NCI-H1105 (cell line): Measurements from ENCODE around the gene ENTHD1.
A peak's percentile ranks its signal among the peaks of the same experiment; 100 is the strongest.
"Not testable (repeated sequence)": the region's sequence is repeated elsewhere in the genome, so short reads cannot be mapped to it uniquely, and the experiment has no call there.

ENCODE experiments used
- DNase-seq: peaks from one replicate; lab custom pipeline; 2025; lab: John Stamatoyannopoulos, UW

Gene ENTHD1

DNA sequence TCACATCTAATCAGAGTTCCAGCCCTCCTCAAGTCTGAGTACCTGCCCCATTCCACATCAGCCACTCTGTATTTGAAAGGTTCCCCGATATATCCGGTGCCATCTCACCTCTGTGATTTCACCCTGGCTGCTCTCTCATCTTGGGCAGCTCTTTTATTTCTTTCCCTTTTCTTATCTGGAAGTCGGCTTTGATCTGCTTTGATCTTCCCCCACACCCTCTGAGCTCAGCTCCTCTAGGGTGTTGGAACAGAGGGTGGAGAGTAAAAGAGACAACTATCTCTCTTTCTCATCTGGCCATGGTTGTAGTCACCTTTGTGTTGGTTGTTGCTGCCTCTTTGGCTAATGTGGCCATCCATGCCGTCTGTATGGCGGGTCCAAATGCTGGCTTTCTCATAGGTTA is 108.3 kb downstream of the ENTHD1 start:
- DNase-seq = no peak

DNA sequence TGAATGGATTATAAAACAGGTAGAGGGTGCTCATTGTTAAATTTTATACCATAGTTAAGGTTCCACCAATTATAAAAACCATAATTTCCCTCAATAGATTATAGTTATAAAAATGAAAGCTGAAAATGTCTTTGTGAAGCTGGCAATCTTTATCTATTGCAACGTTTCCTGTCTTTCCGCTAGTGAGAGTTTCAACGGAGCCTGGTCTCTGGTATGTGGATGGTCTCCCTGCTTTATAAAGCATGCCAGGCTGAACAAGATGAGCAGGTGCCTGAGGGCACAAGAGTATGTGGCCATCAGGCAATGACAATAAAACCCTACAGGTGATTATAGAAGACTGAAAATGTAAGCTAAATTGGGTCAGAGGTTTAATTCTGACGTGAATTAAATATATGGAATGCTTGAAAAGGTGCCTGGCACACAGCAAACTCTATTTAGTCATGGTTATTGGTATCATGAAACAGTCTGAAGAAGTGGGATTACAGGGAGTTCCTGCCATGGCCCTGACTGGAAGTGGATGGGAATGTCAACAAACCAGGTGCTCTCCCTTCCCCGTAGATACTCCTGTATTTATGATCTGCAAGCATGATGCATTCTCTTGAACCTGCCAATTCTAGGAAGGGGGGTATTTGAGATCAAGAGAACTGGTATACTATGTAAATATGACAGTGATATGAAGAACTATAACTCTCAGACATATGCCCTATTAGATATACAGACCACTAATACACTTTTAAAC is 115.7 kb downstream of the ENTHD1 start:
- DNase-seq = peak; percentile 4

DNA sequence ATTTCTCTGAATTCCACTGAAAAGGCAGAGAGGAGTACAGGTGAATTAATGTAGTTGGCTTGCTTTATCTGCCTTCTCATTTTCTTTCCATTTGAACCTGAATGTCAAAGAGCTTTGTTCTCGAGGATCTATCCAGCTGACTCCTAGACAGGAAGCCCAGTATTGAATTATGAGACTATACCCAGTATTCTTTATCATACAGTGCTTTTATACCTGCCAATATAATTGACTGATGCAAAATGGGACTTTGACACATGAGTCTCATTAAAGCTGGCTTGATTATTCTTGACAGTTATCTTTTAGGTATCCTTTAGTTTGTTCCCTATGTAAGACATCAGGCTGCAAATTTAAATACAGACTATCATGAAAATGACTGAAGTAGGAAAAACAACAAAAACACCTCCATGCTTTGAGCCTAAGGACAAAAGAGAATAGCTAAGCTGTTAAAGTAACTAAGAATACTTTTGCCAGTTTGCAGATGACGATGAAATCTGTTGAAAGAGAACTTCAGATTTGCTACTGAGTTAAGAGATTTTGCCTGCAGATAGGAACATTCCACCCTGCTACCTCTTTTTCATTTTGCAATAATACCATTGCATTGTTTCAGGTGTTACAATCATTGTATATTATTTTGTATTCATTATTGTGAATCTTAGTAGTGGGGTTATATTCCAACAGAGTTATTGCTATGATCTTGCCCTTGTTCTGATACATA is 117.1 kb downstream of the ENTHD1 start:
- no peak for DNase-seq

DNA sequence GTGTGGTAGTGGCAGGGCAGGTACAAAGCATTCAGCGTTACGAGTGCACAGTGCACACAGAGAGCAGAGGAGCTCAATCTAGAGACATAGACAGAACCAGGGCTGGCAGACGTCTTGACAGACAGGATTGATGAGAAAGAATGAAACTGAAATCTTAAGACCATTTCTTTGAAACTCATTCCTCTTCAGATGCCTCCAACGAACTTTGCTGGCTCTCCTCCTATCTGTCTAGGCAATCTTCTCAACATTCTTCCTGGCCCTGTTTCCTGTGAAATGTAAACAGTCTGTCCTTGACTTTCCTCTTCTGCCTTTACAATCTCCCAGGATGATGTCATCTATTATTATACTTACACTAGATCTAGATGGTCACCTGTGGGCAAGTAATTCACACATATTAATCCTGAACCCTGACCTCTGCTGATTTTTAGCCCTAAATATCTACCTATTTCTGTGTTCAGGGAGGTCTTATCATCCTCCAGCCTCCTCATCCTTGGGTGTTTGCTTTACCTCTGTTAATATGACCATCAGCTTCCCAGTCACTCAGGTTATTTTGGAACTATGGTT is 119.5 kb downstream of the ENTHD1 start:
- no peak for DNase-seq

DNA sequence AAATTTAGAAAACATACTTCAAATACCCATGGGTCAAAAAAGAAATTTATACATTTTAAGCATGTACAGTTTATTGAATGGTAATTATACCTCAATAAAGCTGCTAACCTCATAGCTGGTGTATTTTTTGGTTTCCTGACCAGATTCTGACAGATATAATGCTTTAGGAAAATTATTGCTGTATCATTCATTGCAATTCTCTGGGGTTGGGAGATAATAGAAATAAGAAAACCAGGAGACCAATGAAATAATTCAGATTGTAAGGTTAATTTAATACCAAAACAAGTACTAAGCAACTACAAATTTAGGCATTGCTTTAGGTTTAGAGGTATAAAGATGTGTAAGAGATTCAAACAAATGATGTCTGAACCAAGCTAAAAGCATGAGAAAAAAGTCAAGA is 120.1 kb downstream of the ENTHD1 start:
- no peak for DNase-seq

DNA sequence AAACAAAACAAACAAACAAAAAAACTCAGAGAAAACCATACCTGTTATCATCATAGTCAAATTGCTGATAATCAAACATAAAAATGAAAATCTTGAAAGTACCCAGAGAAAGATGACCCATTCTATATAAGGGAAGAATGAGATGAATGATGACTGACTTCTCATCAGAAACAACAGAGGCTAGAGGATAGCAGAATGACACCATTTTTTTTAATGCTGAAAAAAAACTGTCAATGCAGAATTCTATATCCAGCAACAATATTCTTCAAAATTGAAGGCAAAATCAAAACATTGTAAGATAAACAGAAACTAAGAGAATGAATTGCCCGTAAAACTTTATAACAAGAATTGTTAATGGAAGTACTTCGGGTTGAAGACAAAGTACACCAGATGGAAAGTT is 122.1 kb downstream of the ENTHD1 start:
- no peak for DNase-seq

DNA sequence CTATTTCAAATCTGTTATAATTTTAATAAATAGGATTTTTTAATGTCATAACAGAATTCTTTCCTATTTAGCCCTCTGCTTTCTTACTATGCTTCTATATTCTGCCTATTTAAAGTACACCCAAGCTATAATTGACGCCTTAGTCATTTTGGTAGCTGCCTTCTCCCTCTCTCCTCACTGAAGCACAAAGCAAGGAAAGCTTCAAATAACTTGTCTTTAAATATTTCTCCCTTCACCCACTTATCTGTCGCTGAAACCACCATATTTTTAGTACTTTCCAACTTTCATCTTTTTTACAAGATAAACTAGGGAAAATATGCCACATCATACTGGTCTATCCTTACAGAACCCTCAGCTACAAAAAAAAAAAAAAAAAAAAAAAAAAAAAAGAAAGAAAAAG is 127.9 kb downstream of the ENTHD1 start:
- DNase-seq = no peak

DNA sequence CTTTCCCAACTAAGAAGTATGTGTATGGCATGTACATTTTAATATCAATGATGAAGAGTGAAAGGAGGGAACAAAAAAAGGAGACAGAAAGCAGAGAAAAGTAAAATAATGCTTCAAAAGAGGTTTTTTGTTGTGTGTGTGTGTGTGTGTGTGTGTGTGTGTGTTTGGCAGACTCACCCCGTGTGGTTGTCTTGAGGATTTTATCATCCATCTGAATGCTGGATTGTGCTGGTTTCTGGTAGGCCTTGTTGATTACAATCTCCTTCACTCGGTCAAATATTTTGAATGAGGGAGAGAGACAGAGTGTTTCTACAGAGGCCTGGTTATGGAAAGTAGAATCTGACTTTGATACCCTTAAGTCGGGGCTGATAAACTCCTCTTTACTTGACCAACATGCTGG is 128.5 kb downstream of the ENTHD1 start:
- DNase-seq = no peak

DNA sequence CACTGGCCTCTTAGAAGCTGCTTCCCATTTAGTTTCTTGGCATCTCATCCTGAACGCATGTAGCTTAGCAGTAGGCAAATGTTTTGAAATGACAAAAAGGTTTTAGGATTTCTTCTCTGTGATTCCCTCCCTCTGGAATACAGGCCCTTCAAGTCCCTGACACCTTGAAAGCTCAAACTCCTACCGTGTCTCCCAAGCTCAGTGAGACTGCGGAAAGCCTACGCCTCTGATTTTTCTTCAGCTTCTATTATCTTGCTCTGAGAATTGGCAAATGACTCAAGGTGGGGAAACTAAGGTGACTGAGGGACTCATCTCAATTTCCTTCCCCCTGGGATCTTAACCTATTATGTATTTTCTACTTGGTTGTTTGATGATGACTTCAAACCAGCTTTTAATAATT is 130.3 kb downstream of the ENTHD1 start:
- no peak for DNase-seq

DNA sequence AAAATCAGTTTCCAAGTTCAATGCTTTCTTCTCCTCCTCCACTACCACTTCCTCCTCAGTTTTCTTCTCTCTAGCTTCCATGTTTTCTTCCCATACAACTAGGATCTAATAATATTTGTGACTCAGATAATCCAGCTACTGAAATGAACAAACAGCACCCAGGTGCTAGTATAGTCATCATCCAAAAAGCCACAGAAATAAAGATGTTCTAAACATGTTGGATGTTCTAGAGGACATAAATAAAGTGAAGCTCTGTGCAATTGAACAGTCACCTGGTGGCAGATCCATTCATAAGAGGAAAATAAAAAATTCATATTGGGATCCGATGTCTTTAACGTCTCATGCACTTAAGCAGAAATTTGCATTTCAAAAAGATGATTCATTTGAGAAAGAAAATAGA is 142.8 kb downstream of the ENTHD1 start:
- DNase-seq = no peak

DNA sequence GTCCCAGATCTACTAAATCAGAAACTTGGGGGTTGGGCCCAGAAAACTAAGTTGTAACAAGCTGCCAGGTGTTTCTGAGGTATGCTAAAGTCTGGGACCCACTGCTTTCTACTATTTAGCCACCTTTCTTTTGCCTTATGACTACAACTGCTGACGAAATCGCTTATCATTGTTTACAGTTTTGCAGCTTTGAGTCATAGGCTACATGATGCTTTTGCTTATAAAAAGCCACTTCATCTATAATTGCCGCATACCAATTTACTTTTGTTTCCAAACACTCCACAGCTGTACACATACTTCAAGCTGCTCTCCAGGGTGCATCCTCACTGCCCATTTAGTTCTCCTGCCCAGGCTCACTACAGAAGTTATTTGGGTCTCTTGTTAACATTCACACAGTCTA is 144.7 kb downstream of the ENTHD1 start:
- peak; percentile 69 for DNase-seq

DNA sequence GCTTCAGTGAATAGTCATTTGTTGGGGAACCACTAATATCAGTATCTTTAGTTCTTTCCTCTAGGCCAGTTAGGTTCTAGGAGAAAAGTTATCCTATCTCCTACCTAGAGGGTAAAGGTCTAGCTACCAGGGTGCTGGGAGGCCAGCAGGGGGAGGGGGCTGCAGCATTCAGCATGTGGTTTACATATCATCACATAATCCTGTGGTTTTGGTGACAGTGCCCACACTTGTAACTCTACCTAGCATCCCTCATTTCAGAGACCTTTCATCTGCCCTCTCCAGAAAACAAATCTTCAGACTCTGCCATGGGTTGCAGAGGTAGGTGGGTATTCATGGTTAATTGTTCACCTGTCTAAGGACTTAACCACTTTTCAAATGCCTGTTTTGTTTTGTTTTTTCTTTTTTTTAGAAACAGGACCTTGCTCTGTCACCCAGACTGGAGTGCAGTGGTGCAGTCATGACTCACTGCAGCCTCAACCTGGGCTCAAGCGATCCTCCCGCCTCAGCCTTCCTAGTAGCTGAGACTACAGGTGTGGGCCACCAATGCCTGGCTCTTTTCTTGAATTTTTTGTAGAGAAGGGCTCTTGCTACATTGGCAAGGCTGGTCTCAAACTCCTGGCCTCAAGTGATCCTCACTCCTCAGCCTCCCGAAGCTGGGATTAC is 146.8 kb downstream of the ENTHD1 start:
- DNase-seq = no peak

DNA sequence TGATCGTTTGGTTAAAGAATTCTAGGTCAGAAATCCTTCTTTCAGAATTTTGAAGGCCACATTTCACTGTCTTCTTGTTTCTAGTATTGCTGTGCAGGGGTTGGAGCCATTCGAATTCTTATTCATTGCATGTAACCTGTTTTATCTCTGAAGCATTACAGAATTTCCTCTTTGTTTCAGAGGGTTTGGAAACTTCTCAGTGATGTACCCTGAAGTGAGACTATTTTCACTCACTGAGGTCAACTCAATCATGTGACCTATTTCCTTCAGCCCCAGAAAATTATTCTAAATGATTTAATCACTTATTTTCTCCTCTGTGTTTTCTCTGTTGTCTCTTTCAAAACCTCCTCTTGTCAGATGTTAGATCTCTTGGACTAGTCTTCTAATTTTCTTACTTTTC is 147.8 kb downstream of the ENTHD1 start:
- no peak for DNase-seq

DNA sequence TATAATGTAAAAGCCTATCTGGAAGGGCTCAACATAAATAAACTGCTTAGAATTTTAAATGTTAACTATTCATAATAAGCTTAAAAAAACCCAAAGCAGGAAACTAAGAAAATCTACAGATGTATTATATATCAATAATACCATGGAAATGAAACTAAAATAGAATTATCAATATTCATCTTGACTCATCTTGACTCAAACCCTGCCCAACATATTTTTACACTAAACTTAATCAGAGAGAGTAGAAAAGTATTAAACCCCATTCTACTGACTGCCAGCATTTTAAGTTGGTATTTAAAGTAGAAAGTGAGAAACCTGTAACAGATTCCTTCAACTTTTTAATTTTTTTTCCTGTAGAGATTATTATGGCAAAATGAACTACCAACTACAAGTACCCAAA is 149.2 kb downstream of the ENTHD1 start:
- DNase-seq = no peak

DNA sequence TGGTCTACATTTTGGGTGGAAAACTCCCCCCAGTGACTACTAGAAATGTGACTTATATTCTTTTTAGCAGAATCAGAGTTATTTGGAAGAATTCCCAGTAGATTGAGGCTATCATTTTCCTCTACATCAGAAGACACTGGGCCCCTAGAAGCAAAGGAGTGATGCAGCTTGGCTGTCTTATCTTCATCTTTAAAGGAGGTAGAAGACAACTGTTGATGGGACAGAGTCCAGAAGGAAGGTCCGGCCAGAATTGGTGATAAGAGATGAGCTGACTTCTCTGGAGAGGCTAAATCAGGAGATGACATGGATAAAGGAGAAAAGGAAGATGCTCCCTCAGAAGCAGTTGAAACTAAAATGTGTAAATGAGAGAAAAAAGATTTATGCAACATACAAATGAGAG is 149.6 kb downstream of the ENTHD1 start:
- DNase-seq = no peak

DNA sequence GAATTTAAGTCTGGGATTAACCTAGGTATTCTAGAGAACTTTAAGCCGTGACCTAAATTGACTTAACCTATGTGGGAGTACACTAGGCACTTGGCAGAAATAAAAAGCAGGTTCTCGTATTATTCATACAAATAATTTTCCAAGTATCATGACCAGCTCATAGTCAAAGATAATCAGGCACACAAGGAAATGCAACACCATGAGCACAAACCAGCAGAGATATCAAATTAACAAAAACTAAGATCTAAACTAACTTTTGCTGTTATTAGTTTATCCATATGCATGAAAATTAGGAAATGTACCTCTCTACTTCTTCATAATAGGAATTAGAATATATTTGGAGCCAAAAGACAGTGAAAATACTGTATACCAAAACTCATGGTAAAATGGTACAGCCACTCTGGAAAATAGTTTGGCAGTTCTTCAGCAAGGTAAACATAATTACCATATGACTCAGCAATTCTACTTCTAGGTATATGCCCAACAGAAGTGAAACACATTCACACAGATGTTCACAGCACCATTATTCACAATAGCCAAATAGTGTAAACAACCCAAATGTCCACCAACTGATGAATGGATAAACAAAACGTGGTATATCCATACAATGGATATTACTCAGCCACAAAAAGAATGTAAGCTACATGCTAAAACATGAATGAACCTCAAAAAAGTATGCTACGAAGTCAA is 154.1 kb downstream of the ENTHD1 start:
- no peak for DNase-seq

DNA sequence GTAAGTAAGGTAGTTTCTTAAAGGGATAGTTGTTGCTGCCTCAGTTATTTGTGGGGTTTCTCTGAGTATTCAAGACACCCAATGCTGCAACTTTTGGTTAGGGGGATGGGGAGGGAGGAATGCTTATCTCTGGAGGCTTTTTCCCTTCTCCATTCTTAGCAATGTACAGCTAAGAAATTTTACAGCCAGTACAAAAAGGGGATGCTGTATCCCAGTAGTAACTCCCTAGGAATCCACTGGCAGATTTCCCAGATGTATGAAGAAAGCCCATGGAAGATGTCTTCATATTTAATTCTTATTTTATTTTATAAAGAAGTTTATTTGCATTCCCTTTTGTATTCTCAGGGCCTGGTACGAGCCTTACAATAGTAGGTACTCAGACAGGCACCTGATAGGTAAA is 154.8 kb downstream of the ENTHD1 start:
- DNase-seq = no peak

DNA sequence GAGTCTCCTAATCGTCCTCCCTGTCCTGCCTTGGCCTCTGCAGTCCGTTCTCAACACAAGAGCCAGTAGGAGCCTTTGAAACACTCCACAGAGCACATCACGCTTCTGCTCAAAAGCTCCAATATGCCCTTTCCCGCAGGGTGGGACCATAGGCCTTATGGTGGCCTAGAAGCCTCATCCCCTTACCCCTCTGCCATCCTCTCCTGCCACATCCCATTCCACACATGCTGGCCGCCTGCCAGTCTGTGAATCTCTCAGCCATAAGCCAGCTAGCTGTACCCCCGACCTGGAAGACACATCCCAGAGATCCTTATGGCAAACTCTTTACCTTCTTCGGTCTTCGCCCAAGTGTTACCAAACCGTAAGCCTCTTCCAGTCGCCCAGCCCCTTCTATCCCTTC is 157.8 kb downstream of the ENTHD1 start:
- no peak for DNase-seq

DNA sequence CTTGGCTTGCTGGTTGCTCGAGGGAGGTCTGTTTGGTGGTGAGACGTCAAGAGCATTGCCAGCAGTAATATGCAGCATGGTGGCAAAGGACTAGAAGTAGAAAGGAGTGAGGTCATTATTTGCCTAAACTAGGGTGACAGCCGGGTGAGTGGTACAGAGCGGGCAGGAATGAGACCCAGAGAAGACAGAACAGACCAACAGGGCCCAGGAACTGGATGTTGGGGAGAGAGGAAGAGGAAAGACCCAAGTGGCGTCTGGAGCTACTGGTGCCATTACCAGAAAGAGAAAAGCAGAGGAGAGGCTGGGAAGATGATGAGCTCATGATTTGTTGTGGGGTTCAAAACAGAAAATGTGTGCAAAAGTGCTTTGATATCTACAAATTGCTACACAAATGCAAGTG is 158.7 kb downstream of the ENTHD1 start:
- DNase-seq = no peak

DNA sequence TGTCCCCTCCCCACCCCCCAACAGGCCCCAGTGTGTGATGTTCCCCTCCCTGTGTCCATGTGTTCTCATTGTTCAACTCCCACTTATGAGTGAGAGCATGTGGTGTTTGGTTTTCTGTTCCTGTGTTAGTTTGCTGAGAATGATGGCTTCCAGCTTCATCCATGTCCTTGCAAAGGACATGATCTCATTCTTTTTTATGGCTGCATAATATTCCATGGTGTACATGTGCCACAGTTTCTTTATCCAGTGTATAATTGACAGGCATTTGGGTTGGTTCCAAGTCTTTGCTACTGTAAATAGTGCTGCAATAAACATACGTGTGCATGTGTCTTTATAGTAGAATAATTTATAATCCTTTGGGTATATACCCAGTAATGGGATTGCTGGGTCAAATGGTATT is 159.5 kb downstream of the ENTHD1 start:
- not testable (repeated sequence) for DNase-seq

DNA sequence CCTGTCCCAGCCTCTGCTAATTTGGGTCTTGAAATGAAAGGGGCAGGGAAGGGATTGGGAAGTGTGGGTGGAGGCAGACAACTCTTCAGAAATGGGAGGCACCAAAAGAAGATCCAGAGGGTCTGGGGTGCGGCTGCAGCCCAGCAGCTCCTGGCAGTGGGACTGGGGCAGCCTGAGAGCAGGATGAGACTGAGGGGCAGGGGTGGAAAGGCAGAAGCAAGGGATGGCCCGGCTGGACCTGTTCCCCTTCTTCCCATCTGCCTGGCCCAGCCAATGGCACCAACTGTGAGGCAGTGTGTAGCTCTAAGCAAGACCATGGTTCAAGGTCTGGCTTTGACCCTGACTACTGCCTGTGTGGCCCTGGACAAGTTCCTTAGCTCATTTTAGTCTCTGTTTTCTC is 160.4 kb downstream of the ENTHD1 start:
- no peak for DNase-seq

DNA sequence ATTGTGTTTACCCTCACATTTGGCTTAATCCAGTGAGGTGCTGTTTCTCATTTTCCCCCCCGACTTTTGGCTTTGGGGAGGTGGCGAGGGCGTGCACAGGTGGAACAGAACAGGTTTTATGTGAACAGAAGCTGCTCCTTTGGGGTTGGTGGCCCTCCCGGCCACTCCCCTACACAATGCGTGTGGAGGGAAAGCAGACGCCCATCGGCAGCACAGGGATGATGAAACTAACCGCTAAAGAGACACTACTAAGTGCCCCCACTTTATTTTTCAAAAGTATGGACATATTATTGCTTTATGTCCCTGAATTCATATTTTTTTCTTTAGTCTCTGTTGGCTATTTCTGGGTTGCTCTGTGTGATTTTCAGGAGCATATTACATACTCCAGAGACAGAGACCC is 160.9 kb downstream of the ENTHD1 start:
- DNase-seq = no peak
